ENCODE data around the gene SPECC1. TPM values are rescaled to one million over a fixed set of nuclear protein-coding genes. Genes with fewer than 3 reads are reported as not detected.

SPECC1 gene
- polyA plus RNA-seq, 1 of the 3 experiments (the other 2 are of a cell fraction) = 11.2 TPM

- WGBS (ENCODE audit: low lambda C conversion rate) = 40% methylated on average over 1 of the region's 1 CpG
- TF ChIP-seq JUND (IDR thresholded peaks at IDR 0.05) (no peak), PBX3 (IDR thresholded peaks at IDR 0.05) (no peak), RFX5 (IDR thresholded peaks at IDR 0.05; ENCODE audit: low read length) (no peak), REST (IDR thresholded peaks at IDR 0.05; ENCODE audit: low read depth, low read length) (no peak), TEAD4 (IDR thresholded peaks at IDR 0.05; ENCODE audit: borderline replicate concordance, insufficient read depth) (no peak)
- Histone ChIP-seq H3K4me1 (ENCODE audit: control insufficient read depth in 1 of 2, insufficient read depth in 2 of 2, low read depth in 1 of 2, low read length in 1 of 2) (no peaks in the 10 kb centered on the region; a peak in 1 of 4 replicates), H3K79me2 (ENCODE audit: insufficient read depth) (no peaks in the 10 kb centered on the region), H3K9me2 (no peaks in the 10 kb centered on the region), H3K9ac (no peak overlapping the region), H3K4me2 (no peak overlapping the region), H3K9me3 (no peaks in the 10 kb centered on the region), H3K27me3 (ENCODE audit: insufficient read depth) (no peaks in the 10 kb centered on the region), H3F3A (replicated peaks; ENCODE audit: insufficient read depth) (no peaks in the 10 kb centered on the region), H4K20me1 (ENCODE audit: insufficient read depth) (no peaks in the 10 kb centered on the region), H2AFZ (ENCODE audit: low read depth) (no peak overlapping the region), H3K36me3 (replicated peaks in 1 of 2; ENCODE audit: control insufficient read depth in 1 of 2, insufficient read depth in 2 of 2, low read length in 1 of 2) (no peaks in the 10 kb centered on the region), H3K27ac (ENCODE audit: low read depth in 2 of 2, low read length in 1 of 2) (no peak overlapping the region), H3K4me3 (ENCODE audit: low read depth in 2 of 2, low read length in 1 of 2) (no peak overlapping the region)
- ChIA-PET CTCF (interaction anchor here (1.0 kb wide), 1 partner anchor 77 kb away, joined by 3 read pairs; no protein-coding TSS in a partner anchor), POLR2A (no interaction called here)
- no peak for DNase-seq
Measured at GRCh38 chr17:20045476-20045875, 36.3 kb downstream of the SPECC1 start.

GRCh38 chr17:20046629-20047028, 37.5 kb downstream of the SPECC1 start:
- H3K9ac ChIP-seq = no peak overlapping the region
- POLR2A ChIA-PET = no interaction called here
- no peak for TF ChIP-seq FOXJ3 (CRISPR knock-in tag; IDR thresholded peaks at IDR 0.05)
- TF ChIP-seq IRF3 (IDR thresholded peaks at IDR 0.05; ENCODE audit: low read depth, low read length) = no peak
- TF ChIP-seq RXRA (IDR thresholded peaks at IDR 0.05; ENCODE audit: borderline replicate concordance, low read depth) = no peak
- TF ChIP-seq YY1 (IDR thresholded peaks at IDR 0.05; ENCODE audit: low read depth) = no peak
- no peak for TF ChIP-seq SIN3A (IDR thresholded peaks at IDR 0.05; ENCODE audit: borderline replicate concordance, low read depth, low read length)
- no peak for TF ChIP-seq FOSL2 (IDR thresholded peaks at IDR 0.05; ENCODE audit: borderline replicate concordance, low read depth)
- TF ChIP-seq REST (IDR thresholded peaks at IDR 0.05; ENCODE audit: low read depth, low read length) = no peak
- TF ChIP-seq NRF1 (IDR thresholded peaks at IDR 0.05; ENCODE audit: low read depth, low read length) = no peak
- TF ChIP-seq GATA2 (CRISPR knock-in tag; IDR thresholded peaks at IDR 0.05) = no peak
- no peak for TF ChIP-seq TAF1 (IDR thresholded peaks at IDR 0.05; ENCODE audit: borderline replicate concordance, low read depth, low read length)
- TF ChIP-seq NFIC (IDR thresholded peaks at IDR 0.05; ENCODE audit: borderline replicate concordance) = no peak
- TF ChIP-seq PBX3 (IDR thresholded peaks at IDR 0.05) = no peak
- no peak for TF ChIP-seq TEAD4 (IDR thresholded peaks at IDR 0.05; ENCODE audit: borderline replicate concordance, insufficient read depth)

More at GRCh38 chr17:20046629-20047028, 37.5 kb downstream of the SPECC1 start:
- Histone ChIP-seq H3K4me1 (ENCODE audit: control insufficient read depth in 1 of 2, insufficient read depth in 2 of 2, low read depth in 1 of 2, low read length in 1 of 2) (no peaks in the 10 kb centered on the region; a peak in 1 of 4 replicates), H3K27ac (ENCODE audit: low read depth in 2 of 2, low read length in 1 of 2) (no peak overlapping the region), H3K27me3 (ENCODE audit: insufficient read depth) (no peaks in the 10 kb centered on the region), H4K20me1 (ENCODE audit: insufficient read depth) (no peaks in the 10 kb centered on the region), H3K36me3 (replicated peaks in 1 of 2; ENCODE audit: control insufficient read depth in 1 of 2, insufficient read depth in 2 of 2, low read length in 1 of 2) (no peaks in the 10 kb centered on the region), H3F3A (replicated peaks; ENCODE audit: insufficient read depth) (no peaks in the 10 kb centered on the region), H3K4me2 (no peak overlapping the region), H3K4me3 (ENCODE audit: low read depth in 2 of 2, low read length in 1 of 2) (no peak overlapping the region), H3K9me3 (no peaks in the 10 kb centered on the region), H2AFZ (ENCODE audit: low read depth) (no peak overlapping the region), H3K9me2 (no peaks in the 10 kb centered on the region), H3K79me2 (ENCODE audit: insufficient read depth) (no peaks in the 10 kb centered on the region)
- WGBS (ENCODE audit: low lambda C conversion rate) = 88% methylated on average over 8 of the region's 8 CpGs
- DNase-seq = no peak
- CTCF ChIA-PET = interaction anchor here (1.0 kb wide), 1 partner anchor 75 kb away, joined by 3 read pairs; no protein-coding TSS in a partner anchor
